Measurements from ENCODE around the gene KLHL1. TPM values are rescaled to one million over a fixed set of nuclear protein-coding genes. Genes with fewer than 3 reads are reported as not detected.

Gene KLHL1
- total RNA-seq, 3 donors from 2014 or later (not counting 1 experiment from before 2014, with no cell fraction given) = not detected

DNA sequence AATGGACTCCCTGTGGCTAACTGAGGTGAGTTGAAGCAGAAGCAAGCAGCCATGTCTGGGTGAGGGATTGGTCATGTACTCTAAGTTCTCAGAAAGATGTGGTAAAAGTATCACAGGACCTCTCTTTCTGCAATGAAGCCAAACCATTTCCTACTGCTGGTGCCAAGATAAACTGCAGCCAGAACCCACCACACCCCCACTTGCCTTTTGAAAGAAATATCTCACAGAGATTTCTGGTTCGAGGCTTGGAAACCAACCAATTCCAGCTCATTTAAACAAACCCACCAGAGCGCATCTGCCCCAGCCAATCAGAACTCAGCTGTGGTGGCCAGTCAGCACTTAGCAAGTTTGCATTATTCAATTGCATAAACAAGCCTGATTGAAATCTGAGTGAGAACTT is 205.2 kb downstream of the KLHL1 start:
- 39% methylated on average over 2 of the region's 2 CpGs for WGBS (ENCODE audit: insufficient coverage)

DNA sequence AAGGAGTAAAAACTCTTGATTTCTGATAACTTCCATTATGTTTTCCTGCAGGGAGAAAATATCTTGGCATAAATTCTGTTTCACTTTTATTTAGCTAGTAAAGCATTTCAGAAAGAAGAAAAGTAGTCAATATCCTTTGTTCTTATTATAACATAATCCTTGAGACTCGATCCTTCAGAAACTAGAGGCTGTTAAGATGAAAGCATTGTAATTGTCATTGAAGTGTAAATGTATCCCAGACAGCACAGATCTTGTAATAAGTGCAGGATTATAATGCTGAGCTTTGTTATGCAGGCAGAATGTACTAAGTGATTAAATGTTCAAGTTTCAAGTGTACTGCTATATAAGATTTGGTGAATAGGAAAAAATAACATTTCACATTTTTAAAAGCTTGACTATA is 225.8 kb downstream of the KLHL1 start:
- no peaks in the 10 kb centered on the region for H3K4me1 ChIP-seq (ENCODE audit: control insufficient read depth, insufficient read depth, low read length)
- H3K4me1 Mint-ChIP-seq = no peaks in the 10 kb centered on the region
- no peaks in the 10 kb centered on the region for H3K36me3 ChIP-seq (ENCODE audit: control insufficient read depth, insufficient read depth, low read length)
- H3K27ac ChIP-seq (ENCODE audit: low read length) = no peak overlapping the region
- no peaks in the 10 kb centered on the region for H3K9me3 ChIP-seq (ENCODE audit: control insufficient read depth, insufficient read depth, low read length)
- H3K4me3 Mint-ChIP-seq = no peak overlapping the region
- WGBS (ENCODE audit: insufficient coverage) = 86% methylated on average over 1 of the region's 1 CpG
- H3K27ac Mint-ChIP-seq = no peak overlapping the region
- H3K36me3 Mint-ChIP-seq = no peaks in the 10 kb centered on the region
- no peaks in the 10 kb centered on the region for H3K27me3 Mint-ChIP-seq (ENCODE audit: low read depth in 2 of 2)
- peaks cover 12 to 17% of the 10 kb centered on the region in 2 donors for H3K9me3 Mint-ChIP-seq
- ATAC-seq (no peak), DNase-seq (no peak)
- intact Hi-C loops (cut with micrococcal nuclease) = no loop called here
- no peak overlapping the region for H3K4me3 ChIP-seq (ENCODE audit: low read length)
- H3K27me3 ChIP-seq (ENCODE audit: control insufficient read depth, insufficient read depth, low read length) = no peaks in the 10 kb centered on the region
- TF ChIP-seq, protein P1, sequence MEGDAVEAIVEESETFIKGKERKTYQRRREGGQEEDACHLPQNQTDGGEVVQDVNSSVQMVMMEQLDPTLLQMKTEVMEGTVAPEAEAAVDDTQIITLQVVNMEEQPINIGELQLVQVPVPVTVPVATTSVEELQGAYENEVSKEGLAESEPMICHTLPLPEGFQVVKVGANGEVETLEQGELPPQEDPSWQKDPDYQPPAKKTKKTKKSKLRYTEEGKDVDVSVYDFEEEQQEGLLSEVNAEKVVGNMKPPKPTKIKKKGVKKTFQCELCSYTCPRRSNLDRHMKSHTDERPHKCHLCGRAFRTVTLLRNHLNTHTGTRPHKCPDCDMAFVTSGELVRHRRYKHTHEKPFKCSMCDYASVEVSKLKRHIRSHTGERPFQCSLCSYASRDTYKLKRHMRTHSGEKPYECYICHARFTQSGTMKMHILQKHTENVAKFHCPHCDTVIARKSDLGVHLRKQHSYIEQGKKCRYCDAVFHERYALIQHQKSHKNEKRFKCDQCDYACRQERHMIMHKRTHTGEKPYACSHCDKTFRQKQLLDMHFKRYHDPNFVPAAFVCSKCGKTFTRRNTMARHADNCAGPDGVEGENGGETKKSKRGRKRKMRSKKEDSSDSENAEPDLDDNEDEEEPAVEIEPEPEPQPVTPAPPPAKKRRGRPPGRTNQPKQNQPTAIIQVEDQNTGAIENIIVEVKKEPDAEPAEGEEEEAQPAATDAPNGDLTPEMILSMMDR (IDR thresholded peaks at IDR 0.05) = no peak

More for the DNA sequence above, 205.2 kb downstream of the KLHL1 start:
- H3K27ac Mint-ChIP-seq = no peak overlapping the region
- Histone ChIP-seq H3K4me3 (ENCODE audit: low read length) (no peak overlapping the region), H3K36me3 (ENCODE audit: control insufficient read depth, insufficient read depth, low read length) (no peaks in the 10 kb centered on the region), H3K4me1 (ENCODE audit: control insufficient read depth, insufficient read depth, low read length) (no peaks in the 10 kb centered on the region), H3K27ac (ENCODE audit: low read length) (no peak overlapping the region), H3K27me3 (ENCODE audit: control insufficient read depth, insufficient read depth, low read length) (no peaks in the 10 kb centered on the region), H3K9me3 (ENCODE audit: control insufficient read depth, insufficient read depth, low read length) (peaks cover 3% of the 10 kb centered on the region)
- TF ChIP-seq, protein P1 (IDR thresholded peaks at IDR 0.05) = no peak
- DNase-seq (no peak), ATAC-seq (no peak)
- intact Hi-C loops (cut with micrococcal nuclease) = no loop called here
- H3K36me3 Mint-ChIP-seq = peaks cover 12% of the 10 kb centered on the region
- no peaks in the 10 kb centered on the region for H3K4me1 Mint-ChIP-seq
- peaks cover 13 to 15% of the 10 kb centered on the region in 2 donors for H3K9me3 Mint-ChIP-seq
- no peak overlapping the region for H3K4me3 Mint-ChIP-seq
- no peaks in the 10 kb centered on the region for H3K27me3 Mint-ChIP-seq (ENCODE audit: low read depth in 2 of 2)

DNA sequence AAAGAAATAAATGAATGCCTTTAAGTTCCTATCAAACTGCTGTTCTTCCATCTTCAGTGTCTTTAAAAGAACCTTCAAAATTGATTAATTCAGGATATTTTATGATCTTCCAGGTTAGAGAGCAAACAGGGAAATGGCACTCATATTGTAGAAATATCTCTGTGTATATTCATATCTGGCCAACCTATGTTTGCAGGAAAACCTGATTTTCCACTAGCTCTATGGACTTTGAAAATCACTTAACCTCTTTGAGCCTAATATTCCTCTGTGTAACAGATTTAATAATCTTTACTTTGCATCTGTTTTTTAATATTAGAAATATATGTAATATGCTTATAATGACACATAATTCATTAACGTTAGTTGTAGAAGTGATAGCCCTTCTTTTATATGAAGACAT is 228.3 kb downstream of the KLHL1 start:
- TF ChIP-seq, protein P1 (IDR thresholded peaks at IDR 0.05) = no peak
- no peaks in the 10 kb centered on the region for H3K27me3 ChIP-seq (ENCODE audit: control insufficient read depth, insufficient read depth, low read length)
- H3K9me3 ChIP-seq (ENCODE audit: control insufficient read depth, insufficient read depth, low read length) = no peaks in the 10 kb centered on the region
- H3K27ac ChIP-seq (ENCODE audit: low read length) = no peak overlapping the region
- Mint-ChIP-seq H3K27me3 (ENCODE audit: low read depth in 2 of 2) (no peaks in the 10 kb centered on the region), H3K36me3 (no peaks in the 10 kb centered on the region), H3K27ac (no peak overlapping the region), H3K4me1 (no peaks in the 10 kb centered on the region), H3K9me3 (peaks cover 9 to 16% of the 10 kb centered on the region in 2 donors), H3K4me3 (no peak overlapping the region)
- H3K4me1 ChIP-seq (ENCODE audit: control insufficient read depth, insufficient read depth, low read length) = no peaks in the 10 kb centered on the region
- H3K36me3 ChIP-seq (ENCODE audit: control insufficient read depth, insufficient read depth, low read length) = no peaks in the 10 kb centered on the region
- ATAC-seq (no peak), DNase-seq (no peak)
- no CpG with 5 or more reads among the region's 1 CpG for WGBS (ENCODE audit: insufficient coverage)
- intact Hi-C loops (cut with micrococcal nuclease) = no loop called here
- no peak overlapping the region for H3K4me3 ChIP-seq (ENCODE audit: low read length)

DNA sequence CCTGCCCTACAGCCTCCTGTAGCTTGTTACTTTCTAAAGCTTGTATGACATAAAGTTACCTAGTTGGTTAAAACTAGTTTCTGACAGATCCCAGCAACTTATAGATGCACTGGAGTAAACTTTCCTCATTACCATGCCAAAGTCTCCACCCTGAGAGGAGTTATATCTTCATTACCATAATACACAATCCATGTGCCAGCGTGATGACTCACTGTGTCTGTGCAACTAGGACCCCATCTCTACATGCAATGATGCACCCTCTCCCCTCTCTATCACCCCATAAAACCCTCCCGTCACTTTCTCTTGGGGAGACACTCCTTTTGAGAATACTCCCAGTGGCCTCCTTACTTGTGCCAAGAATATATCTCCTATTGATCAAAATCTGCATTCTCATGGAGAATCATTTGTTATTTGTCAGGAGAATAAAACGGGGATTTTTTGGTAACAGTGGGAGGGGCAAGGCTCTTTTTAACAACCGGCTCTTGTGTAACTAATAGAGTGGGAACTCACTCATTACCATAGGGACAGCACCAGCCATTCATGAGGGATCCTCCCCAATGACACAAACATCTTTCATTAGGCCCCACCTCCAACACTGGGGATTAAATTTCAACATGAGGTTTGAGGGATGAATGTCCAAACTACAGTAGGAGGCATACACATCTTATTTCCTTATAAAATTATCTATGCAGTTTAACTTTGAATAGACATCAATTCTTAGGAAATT is 235.8 kb downstream of the KLHL1 start:
- H3K4me1 Mint-ChIP-seq = no peaks in the 10 kb centered on the region
- intact Hi-C loops (cut with micrococcal nuclease) = no loop called here
- no peak overlapping the region for H3K4me3 ChIP-seq (ENCODE audit: low read length)

More for the DNA sequence above, 235.8 kb downstream of the KLHL1 start:
- TF ChIP-seq, protein P1 (IDR thresholded peaks at IDR 0.05) = no peak
- ATAC-seq (no peak), DNase-seq (no peak)
- H3K4me1 ChIP-seq (ENCODE audit: control insufficient read depth, insufficient read depth, low read length) = no peaks in the 10 kb centered on the region
- H3K36me3 ChIP-seq (ENCODE audit: control insufficient read depth, insufficient read depth, low read length) = no peaks in the 10 kb centered on the region
- Mint-ChIP-seq H3K4me3 (no peak overlapping the region), H3K9me3 (peaks cover 7 to 12% of the 10 kb centered on the region in 2 donors), H3K36me3 (no peaks in the 10 kb centered on the region), H3K27ac (no peak overlapping the region), H3K27me3 (ENCODE audit: low read depth in 2 of 2) (no peaks in the 10 kb centered on the region)
- H3K27me3 ChIP-seq (ENCODE audit: control insufficient read depth, insufficient read depth, low read length) = no peaks in the 10 kb centered on the region
- 87% methylated on average over 2 of the region's 4 CpGs for WGBS (ENCODE audit: insufficient coverage)
- no peak overlapping the region for H3K27ac ChIP-seq (ENCODE audit: low read length)
- H3K9me3 ChIP-seq (ENCODE audit: control insufficient read depth, insufficient read depth, low read length) = peaks cover 12% of the 10 kb centered on the region

Data from natural killer cell (primary cell).